GM21381 (cell line): Measurements from ENCODE around the gene MSRB2.

Source experiments
- ATAC-seq: cut with Tn5 transposase; IDR thresholded peaks from one replicate; pipeline ENCODE4 v1.9.1; 2021; ENCODE audit warnings: mild to moderate bottlenecking, moderate library complexity; ENCODE audit not compliant: unreplicated experiment

Gene MSRB2

DNA sequence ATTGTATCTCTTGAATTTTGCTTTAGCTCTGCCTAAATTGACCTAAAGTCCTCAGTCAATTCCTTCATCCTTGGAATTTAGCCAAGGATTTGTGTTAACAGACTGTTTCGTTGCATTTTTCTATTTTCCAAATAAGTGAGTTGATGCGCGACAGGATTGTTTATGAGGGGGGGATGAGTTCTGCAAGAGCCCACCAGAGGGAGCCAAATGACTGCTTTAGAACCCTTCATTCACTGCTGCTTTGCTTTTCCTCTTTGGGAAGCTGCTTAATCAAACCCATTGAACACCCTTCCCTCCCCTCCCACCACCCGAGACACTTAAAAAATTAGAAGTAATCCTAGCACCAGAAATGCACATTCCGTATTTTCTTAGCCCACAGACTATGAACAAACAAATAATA lies 63.0 kb downstream of the MSRB2 start:
- peak; percentile 71 for ATAC-seq

GRCh38 chr10:23171232-23171876 lies 76.0 kb downstream of the MSRB2 start:
- ATAC-seq = no peak
